GDM1 (cell line): ENCODE measurements around the gene MTCL1.

Experiments
- DNase-seq: peaks from one replicate; lab custom pipeline; 2025; lab: John Stamatoyannopoulos, UW

MTCL1 gene

GRCh38 chr18:8812631-8813030, 107.3 kb downstream of the MTCL1 start:
- no peak for DNase-seq

- no peak for DNase-seq
These were observed 108.3 kb downstream of the MTCL1 start for GRCh38 chr18:8813611-8814010.

GRCh38 chr18:8814206-8814605, 108.8 kb downstream of the MTCL1 start:
- no peak for DNase-seq

- DNase-seq = no peak
These were observed 110.9 kb downstream of the MTCL1 start for GRCh38 chr18:8816220-8816619.

- no peak for DNase-seq
These were observed 111.5 kb downstream of the MTCL1 start for GRCh38 chr18:8816816-8817215.

DNA sequence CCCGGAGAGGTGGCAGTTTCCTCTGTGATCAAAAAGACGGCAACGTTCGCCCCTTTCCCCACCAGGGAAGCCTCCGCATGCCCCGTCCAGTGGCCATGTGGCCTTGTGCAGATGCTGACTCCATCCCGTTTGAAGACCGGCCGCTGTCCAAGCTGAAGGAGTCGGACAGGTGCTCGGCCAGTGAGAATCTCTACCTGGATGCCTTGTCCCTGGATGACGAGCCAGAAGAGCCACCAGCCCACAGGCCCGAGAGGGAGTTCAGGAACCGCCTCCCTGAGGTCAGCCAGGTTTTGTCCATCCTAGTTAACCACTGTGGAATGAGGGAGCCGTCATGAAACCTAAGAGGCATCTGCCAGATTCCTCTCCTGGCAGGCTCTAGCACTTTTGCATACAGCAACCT, 113.6 kb downstream of the MTCL1 start:
- no peak for DNase-seq

DNA sequence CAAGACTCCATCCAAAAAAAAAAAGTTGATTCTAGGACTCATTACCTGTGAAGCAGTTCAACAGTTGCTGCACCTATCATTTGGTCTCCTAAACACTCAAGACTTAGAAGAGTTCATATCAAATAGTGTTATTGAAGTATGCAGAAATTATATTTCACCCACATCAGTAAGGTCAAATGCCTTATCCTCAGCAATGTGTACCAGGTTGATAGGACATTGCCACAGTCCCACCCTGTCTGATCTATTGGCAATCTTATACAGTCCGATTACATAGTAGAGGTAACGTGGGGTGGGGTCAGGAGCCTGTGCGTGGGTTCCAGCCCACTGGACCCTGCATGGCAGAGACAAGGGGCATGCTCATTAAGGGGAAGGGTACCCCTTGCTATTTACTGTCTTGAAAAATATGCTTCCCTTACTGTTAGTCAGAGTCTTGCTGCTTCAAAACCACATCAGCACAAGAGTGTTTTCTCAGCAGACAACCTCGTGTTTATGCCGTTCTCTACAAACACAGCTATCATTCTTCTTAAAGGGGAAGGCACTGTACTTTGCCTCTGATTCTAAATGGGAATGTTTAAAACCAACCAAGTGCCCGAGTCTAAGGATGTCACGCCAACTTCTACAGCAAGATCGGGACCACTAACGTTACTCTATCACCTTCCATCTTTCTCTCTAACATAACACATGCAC, 115.2 kb downstream of the MTCL1 start:
- DNase-seq = no peak

DNA sequence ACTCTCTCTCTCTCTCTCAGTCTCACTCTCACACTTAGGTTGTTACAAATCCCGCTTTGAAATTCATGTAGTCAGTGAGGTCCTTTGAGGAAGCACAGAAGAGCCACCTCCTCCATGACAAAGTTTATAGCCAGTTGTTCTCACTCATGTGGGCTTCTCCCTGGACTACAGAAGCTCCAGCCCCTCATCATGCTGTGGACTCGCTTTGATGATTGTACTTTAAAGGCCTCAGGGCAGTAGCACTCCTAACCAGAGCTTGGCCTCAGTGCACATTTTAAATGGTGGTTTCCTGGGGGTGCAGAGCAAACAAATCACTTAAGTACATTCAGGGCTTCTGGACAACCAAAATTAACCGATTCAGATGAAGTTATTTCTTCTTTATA, 115.7 kb downstream of the MTCL1 start:
- no peak for DNase-seq

DNA sequence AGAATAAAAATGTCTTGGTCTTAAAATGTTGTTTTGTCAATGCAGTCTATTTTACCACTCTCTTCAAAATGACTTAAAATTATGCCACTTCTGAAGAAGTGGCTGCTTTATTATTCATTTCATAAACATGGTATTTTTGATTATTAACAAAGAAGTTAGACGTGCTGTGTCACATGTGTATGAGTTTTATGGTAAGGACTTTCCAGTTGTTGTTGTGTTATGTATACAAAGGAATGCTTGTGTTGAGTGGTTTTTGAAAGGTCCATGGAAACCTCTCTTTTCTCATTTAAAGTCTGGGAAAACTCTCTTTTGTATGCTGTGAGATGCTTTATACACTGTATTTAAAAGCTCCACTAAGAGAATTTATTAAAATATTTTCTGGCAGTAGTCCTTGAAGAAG, 116.2 kb downstream of the MTCL1 start:
- no peak for DNase-seq

DNA sequence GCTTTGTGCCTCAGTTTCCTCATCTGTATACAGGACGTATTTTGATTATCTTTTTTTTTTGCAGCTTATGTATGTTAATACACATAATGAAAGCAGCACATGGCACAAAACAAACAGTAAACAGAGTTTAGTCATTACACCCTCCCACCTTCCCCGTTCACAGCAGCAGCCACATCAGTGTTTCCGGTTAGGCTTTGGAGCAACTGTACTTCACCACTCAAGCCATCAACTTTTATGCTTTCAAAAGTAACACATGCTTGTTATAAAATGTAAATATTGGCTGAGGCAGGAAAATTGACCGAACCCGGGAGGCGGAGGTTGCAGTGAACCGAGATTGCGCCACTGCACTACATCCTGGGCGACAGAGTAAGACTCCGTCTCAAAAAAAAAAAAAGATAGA, 117.3 kb downstream of the MTCL1 start:
- DNase-seq = no peak

- DNase-seq = no peak
These were observed 118.2 kb downstream of the MTCL1 start for GRCh38 chr18:8823530-8823929.

DNA sequence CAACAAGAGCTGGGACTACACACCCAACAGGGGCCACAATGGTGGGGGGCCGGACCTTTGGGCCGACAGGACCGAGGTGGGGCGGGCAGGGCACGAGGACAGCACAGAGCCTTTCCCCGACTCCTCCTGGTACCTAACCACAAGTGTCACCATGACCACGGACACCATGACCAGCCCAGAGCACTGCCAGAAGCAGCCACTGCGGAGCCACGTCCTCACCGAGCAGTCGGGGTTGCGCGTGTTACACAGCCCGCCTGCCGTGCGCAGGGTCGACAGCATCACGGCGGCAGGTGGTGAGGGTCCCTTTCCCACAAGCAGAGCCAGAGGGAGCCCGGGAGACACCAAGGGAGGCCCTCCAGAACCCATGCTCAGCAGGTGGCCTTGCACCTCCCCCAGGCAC, 119.5 kb downstream of the MTCL1 start:
- no peak for DNase-seq

DNA sequence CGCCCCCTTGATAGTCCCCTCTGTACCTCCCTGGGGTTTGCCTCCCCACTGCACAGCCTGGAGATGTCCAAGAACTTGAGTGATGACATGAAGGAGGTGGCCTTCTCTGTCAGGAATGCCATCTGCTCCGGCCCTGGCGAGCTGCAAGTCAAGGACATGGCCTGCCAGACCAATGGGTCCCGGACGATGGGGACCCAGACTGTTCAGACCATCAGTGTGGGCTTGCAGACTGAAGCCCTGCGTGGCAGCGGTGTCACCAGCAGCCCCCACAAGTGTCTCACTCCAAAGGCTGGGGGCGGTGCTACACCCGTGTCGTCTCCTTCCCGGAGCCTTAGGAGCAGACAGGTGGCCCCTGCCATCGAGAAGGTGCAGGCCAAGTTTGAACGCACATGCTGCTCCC, 119.9 kb downstream of the MTCL1 start:
- DNase-seq = no peak

DNA sequence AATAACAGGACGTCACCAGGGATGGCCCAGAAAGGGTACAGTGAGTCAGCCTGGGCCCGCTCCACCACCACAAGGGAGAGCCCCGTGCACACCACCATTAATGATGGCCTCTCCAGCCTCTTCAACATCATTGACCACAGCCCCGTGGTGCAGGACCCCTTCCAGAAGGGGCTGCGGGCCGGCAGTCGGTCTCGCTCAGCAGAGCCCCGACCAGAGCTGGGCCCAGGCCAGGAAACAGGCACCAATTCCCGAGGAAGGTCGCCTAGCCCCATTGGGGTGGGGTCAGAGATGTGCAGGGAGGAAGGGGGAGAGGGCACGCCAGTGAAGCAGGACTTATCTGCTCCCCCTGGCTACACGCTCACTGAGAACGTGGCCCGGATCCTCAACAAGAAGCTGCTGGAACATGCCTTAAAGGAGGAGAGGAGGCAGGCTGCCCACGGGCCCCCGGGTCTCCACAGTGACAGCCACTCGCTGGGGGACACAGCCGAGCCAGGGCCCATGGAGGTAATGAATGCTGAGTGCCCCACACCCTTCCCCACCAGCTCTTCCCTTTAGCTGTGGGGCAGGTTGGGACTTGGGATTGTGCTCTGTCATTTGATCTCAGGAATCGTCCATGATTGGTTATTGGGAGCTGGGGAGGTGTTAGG, 120.5 kb downstream of the MTCL1 start:
- DNase-seq = no peak

DNA sequence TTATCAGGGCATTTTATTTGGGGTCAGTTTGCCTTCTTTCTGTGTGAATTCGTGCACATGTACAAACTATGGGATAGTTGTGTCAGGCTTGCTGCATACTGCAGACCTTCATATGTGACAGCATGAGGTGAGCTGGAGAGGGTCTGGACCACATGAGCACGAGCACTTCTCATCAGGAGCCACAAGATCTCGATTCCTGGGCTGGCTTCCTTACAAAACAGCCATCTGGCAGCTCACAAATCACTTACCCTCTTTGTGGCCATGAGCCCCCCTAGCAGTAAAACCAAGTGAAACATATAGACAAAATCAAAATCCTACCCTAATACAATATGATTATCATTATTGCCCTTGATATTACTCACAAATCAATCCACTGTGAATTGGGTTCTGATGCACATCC, 121.2 kb downstream of the MTCL1 start:
- no peak for DNase-seq

DNA sequence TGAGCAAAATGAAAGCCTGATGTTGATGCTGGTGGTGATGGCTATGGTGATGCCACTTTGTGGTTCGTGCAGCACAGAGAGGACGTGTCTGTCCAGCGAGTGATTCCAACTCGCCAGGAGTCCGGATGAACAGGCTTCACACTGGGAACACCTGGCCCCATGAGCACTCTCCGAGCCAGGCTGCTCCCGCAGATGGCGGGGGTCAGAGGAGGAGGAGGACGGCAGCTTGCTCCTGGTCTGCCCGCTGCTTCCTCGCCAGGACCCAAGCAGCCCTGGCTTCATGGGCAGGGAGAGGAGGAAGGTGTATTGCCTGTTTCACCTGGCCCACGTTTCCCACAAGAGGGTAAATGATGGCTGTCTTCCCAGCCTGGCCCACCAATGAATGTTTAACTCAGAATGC, 121.6 kb downstream of the MTCL1 start:
- DNase-seq = no peak

DNA sequence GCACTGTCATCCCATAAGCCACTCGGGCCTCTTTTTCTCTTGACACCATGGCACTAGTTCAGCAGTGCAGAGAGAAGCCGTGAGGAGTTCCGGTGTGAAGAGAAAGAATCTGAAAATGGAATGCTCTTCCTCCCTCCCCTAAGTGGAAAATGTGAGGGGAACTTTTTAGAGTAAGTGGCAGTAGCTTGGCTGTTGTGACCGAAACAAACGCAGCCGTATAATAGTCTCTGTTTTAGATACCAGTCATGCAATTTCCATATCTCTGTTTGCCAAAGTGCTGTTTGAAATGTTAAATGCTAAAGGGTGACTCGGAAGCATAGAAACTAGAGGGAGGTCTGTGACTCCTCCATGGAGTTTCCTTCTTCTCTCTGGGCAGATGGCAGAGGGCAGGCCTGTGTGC, 122.9 kb downstream of the MTCL1 start:
- no peak for DNase-seq

- DNase-seq = no peak
These were observed 123.4 kb downstream of the MTCL1 start for GRCh38 chr18:8828798-8829197.

DNA sequence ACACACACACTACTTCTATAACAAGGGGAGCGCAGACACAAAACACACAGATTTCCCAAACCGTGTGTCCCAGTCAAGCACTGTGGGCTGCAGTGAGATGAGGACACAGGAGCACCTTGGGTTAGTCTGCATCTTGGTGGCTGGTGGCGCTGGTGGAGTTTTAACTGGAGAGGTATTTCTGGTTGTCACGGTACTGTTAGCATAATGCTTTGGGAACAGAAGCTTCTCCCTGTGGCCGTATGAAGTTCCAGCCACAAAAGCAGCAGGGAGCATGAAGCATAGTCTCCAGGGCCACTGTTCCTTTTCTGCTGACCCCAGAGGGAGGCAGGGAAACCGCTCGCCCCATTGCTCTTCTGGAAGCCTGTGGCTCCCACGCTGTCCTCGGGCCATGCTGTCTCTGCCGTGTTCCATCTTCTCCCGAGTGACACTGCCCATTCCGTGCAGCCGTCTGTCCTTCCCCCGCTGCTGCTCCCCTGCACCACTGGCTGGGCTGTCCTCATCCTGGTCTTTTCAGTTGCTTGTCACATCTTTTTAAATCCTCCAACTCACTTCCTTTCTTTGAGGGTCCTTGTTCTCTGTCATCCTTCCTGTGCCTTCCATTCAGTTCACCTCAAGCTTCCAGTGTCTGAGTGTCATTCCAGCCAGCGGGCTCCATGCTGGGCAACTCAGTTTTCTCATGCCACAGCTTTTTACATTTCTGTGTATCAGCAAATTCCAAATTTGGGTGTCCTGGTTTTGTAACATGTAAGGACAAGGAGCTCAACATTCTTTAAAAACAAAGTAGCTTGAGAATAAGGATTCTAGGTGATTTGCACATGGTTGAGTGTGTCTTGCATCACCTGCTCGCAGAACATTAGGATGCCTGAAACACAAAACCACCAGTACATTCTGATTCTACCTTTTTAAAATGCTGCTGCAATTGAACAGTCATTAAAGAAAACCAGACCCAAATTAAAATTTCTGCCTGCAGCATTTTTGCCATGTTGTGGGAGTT, 125.0 kb downstream of the MTCL1 start:
- no peak for DNase-seq

- no peak for DNase-seq
These were observed 125.8 kb downstream of the MTCL1 start for GRCh38 chr18:8831112-8831511.

- DNase-seq = no peak
These were observed 126.2 kb downstream of the MTCL1 start for GRCh38 chr18:8831531-8831930.

DNA sequence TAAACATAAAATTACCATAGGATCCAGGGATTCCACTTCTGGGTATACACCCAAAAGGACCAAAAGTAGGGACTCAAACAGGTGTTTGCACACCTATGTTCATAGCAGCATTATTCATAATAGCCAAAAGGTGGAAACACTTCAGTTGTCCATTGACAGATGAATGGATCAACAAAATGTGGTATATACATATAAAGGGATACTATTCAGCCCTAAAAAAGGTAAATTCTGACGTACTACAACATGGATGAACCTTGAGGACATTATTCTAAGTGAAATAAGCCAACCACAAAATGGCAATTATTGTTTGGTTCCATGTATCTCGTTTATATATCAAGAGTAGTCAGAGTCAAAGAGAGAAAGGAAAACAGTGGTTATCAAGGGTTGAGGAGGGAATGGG, 128.1 kb downstream of the MTCL1 start:
- DNase-seq = no peak

DNA sequence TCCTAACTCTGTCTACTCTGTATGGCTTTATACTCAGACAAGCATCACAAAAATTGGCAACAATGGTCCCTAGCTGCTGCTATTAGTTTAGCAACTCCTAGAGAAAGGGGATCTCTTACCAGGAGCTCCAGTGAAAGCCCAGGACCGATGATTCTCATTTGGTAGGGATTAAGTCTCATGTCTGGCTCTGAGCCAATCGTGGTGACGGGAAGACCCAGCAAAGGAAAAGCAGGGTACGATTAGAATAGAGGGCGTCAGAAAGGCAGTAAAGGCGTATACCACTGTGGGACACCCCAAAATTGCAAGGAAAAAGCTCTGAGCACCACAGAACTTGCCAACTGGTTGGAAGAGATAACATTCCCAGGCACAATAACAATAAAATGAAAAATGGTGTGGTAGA, 129.5 kb downstream of the MTCL1 start:
- no peak for DNase-seq
